Prostate gland (tissue), 2 donors: ENCODE measurements around the gene SSR3. TPM values are rescaled to one million over a fixed set of nuclear protein-coding genes. Genes with fewer than 3 reads are reported as not detected.

ENCODE experiments used
- DNase-seq: peaks from one replicate; pipeline ENCODE4 v3.0.0-alpha.2; 2019; ENCODE audit warnings: low spot score
- H3K27ac ChIP-seq, 2 donors: fragments of 200-600 bp; sonication (generic); 2 replicates each; pipeline ENCODE4 v1.5.1; 2017 to 2019
- H3K27me3 ChIP-seq: fragments of 200-600 bp; sonication (generic); replicated peaks from 2 replicates; pipeline ENCODE4 v1.5.1; 2019; ENCODE audit not compliant: insufficient read depth
- H3K36me3 ChIP-seq, 2 donors: fragments of 200-600 bp; sonication (generic); 1 replicate in 1 of 2; 2 replicates in 1 of 2; pipeline versions ENCODE4 v1.5.1 to v1.8.1; 2017 to 2019
- H3K4me1 ChIP-seq: fragments of 200-600 bp; sonication (generic); replicated peaks from 2 replicates; pipeline ENCODE4 v1.5.1; 2019
- H3K4me3 ChIP-seq, 2 donors: fragments of 200-600 bp; sonication (generic); 2 replicates each; pipeline ENCODE4 v1.5.1; 2017 to 2019
- H3K9me3 ChIP-seq: fragments of 200-600 bp; sonication (generic); 2 replicates; pipeline ENCODE4 v1.5.1; 2017
- POLR2A ChIP-seq: fragments of 450-650 bp; IDR thresholded peaks from one replicate; pipeline ENCODE4 v1.6.1; 2016; ENCODE audit warnings: antibody characterized with exemption, mild to moderate bottlenecking
- POLR2AphosphoS5 ChIP-seq: sonication (generic); formaldehyde crosslinking; IDR thresholded peaks from one replicate; pipeline ENCODE4 v1.6.1; 2017; ENCODE audit warnings: antibody characterized with exemption
- WGBS: methylation state at CpG from one replicate; pipeline ENCODE4 v1.1.5; 2018; 5-methylcytosine and 5-hydroxymethylcytosine counted together
- intact Hi-C: fragments of 100-400 bp; cut with DNase I; formaldehyde crosslinking; loops from one replicate; pipeline ENCODE4 v1.14.2; 2022
- total RNA-seq, 2 donors: library from RNA; depleted of rRNA; stranded (reverse); fragments of >200 nt; gene quantifications; one replicate each; pipeline ENCODE4 v1.1.0, GENCODE V29; 2016
- TF ChIP-seq, protein P1 (sequence below), 4 experiments: fragments of 200-600 bp in 2 of 4; fragments of 450-650 bp in 2 of 4; sonication (generic) in 2 of 4; IDR thresholded peaks; 1 replicate in 3 of 4; 2 replicates in 1 of 4; pipeline ENCODE4 v1.5.1; 2016 to 2019; ENCODE audit warnings: antibody characterized with exemption in 4 of 4, mild to moderate bottlenecking in 2 of 4, moderate library complexity in 2 of 4

Gene SSR3
- total RNA-seq, 2 donors from 2014 or later: 102 to 142 TPM

DNA sequence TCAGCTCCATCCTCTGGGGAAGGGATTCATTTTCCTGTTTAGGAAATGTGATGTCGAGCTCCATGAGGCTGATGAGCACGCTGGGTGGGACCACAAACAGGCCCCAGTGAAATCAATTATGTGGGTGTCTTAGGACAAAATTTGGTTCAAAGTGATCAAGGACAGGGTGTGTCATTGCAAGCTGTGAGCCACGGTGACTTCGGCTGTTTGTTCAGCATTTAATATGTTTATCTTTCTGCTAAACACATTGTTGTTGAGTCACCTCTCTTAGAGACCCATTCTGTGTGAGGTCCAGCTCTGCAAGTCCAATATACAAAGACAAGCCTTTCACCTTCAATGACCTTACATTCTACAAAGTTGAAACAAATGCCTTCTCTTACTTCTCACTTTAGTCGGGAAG, 41.3 kb downstream of the SSR3 start:
- Histone ChIP-seq H3K4me3 (no peak overlapping the region), H3K9me3 (no peaks in the 10 kb centered on the region), H3K27me3 (no peaks in the 10 kb centered on the region), H3K4me1 (no peaks in the 10 kb centered on the region), H3K36me3 (no peaks in the 10 kb centered on the region), H3K27ac (no peak overlapping the region)
- intact Hi-C loops: loop anchor here (5.0 kb wide), 1 partner anchor 471 kb away; no protein-coding TSS in a partner anchor
- peak; percentile 48 for TF ChIP-seq POLR2AphosphoS5
- TF ChIP-seq, protein P1, sequence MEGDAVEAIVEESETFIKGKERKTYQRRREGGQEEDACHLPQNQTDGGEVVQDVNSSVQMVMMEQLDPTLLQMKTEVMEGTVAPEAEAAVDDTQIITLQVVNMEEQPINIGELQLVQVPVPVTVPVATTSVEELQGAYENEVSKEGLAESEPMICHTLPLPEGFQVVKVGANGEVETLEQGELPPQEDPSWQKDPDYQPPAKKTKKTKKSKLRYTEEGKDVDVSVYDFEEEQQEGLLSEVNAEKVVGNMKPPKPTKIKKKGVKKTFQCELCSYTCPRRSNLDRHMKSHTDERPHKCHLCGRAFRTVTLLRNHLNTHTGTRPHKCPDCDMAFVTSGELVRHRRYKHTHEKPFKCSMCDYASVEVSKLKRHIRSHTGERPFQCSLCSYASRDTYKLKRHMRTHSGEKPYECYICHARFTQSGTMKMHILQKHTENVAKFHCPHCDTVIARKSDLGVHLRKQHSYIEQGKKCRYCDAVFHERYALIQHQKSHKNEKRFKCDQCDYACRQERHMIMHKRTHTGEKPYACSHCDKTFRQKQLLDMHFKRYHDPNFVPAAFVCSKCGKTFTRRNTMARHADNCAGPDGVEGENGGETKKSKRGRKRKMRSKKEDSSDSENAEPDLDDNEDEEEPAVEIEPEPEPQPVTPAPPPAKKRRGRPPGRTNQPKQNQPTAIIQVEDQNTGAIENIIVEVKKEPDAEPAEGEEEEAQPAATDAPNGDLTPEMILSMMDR (IDR thresholded peaks at IDR 0.05): no peak
- DNase-seq: peak; percentile 24
- 34% methylated on average over 5 of the region's 5 CpGs for WGBS

DNA sequence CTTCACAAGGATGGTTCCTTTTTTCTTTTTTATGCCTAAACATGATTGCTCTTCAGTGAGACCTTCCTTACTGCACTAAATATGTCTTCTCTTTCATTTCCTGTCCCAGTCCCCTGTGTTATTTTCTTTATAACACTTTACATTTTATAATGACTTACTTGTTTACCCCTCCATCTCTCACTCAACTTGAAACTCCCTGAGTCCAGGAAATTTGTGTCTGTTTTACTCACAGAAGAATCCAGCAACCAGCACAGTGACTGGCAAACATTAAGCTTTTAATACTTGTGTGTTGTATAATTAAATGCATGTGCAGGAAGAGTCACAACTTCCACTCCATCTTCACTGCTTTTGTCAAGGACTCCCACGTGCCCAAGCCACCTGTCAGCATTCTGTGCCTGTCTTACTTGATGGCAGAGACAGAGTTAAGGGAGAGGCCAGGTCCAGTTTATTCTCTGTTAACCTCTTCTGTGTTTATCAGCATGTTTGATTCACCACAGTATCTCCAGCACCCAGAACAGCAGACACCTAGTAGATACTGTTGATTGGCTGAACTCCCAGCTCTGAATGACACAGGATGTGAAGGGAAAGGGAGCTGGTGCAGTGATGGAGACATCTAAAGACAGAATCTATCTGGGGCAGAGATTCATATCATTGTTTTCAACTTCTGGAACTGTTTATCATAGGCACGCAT, 42.8 kb downstream of the SSR3 start:
- Histone ChIP-seq H3K27ac (no peak overlapping the region), H3K4me3 (no peak overlapping the region), H3K9me3 (no peaks in the 10 kb centered on the region), H3K36me3 (no peaks in the 10 kb centered on the region), H3K4me1 (no peaks in the 10 kb centered on the region), H3K27me3 (no peaks in the 10 kb centered on the region)
- DNase-seq: no peak
- 62% methylated on average over 2 of the region's 2 CpGs for WGBS
- intact Hi-C loops: loop anchor here (5.0 kb wide), 1 partner anchor 470 kb away; no protein-coding TSS in a partner anchor
- TF ChIP-seq POLR2AphosphoS5: no peak
- TF ChIP-seq, protein P1 (IDR thresholded peaks at IDR 0.05): no peak

DNA sequence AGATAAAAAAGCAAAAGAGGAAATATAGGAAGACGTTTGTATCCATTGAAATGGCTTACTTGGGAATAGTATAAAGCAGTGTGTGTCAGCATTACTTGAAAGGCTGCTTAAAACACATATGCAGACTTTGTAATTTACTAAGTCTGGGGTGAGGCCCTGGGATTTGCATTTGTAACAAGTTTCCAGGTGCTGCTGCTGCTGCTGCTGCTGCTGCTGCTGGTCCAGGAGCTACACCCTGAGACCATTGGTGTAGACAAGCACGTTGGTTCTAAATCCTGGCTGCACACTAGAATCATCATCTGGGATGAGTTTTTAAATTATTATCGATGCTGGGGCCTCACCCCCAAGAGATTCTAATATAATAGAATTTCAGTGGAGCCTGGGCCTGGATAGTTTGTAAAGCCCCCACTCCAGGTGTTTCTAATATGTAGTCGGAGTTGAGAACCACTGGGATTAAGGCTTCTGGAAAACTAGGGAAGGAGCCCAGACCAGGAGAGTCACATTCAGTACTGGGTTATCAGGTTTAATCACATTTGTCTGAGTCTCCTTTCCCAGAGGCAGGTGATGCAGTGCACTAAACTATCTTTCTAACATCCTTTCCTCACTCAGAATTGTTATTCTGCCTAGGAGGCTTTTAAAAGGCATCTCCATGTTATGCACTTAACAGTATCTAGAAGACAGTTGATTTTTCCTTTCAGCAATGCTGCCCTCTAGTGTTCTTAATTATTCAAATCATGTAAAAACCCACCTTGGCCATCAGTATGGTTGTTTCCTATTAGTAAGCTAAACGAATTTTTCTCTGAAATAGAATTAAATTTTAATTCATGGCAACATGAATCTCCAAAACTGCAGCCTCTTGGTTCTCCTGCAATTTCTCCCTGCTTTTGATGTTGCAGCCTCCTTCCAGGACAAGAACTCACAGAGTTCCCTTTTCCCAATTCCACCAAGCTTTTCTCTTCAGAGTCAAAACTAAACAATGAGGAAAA, 45.4 kb downstream of the SSR3 start:
- no peaks in the 10 kb centered on the region for H3K36me3 ChIP-seq
- no peaks in the 10 kb centered on the region for H3K9me3 ChIP-seq
- 66% methylated on average over 5 of the region's 5 CpGs for WGBS
- TF ChIP-seq POLR2A: no peak
- TF ChIP-seq POLR2AphosphoS5: no peak
- TF ChIP-seq, protein P1 (IDR thresholded peaks at IDR 0.05): peak; percentile 55 to 72 (median 62)
- H3K4me1 ChIP-seq: no peaks in the 10 kb centered on the region
- H3K27me3 ChIP-seq: no peaks in the 10 kb centered on the region
- no peak for DNase-seq
- no peak overlapping the region for H3K27ac ChIP-seq
- H3K4me3 ChIP-seq: no peak overlapping the region
- intact Hi-C loops: loop anchor here (5.0 kb wide), 2 partner anchors 357 to 467 kb away; no protein-coding TSS in a partner anchor

DNA sequence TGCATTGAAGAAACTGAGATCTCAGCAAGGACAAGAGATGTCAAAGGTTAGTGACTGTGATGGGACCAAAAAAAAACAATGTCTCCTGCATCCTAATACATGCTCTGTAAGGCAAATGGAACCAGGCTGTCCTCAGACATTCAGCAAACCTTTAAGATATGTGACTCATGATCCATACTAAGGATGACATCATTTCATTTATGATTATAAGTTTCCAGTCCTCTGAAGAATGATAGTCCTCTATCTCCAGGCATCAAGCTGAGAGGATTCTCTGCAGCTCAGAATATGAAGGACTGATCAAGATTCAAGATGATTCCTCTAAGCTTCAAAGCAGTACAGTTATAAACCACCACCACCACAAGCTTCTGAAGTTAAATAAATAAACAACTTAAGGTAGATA, 47.6 kb downstream of the SSR3 start:
- TF ChIP-seq POLR2A (no peak), POLR2AphosphoS5 (no peak)
- TF ChIP-seq, protein P1 (IDR thresholded peaks at IDR 0.05): no peak
- Histone ChIP-seq H3K36me3 (no peaks in the 10 kb centered on the region), H3K4me3 (no peak overlapping the region), H3K4me1 (no peaks in the 10 kb centered on the region), H3K27me3 (no peaks in the 10 kb centered on the region), H3K9me3 (no peaks in the 10 kb centered on the region), H3K27ac (no peak overlapping the region)
- intact Hi-C loops: loop anchor here (5.0 kb wide), 1 partner anchor 355 kb away; no protein-coding TSS in a partner anchor
- no peak for DNase-seq
